GM23338 (cell line): Measurements from ENCODE around the gene BCL2. TPM values are rescaled to one million over a fixed set of nuclear protein-coding genes. Genes with fewer than 3 reads are reported as not detected.

Experiments used
- ATAC-seq: fragments of 200-7000 bp; cut with Tn5 transposase; 3 replicates; pipeline ENCODE4 v1.9.1; 2020
- DNase-seq: peaks from one replicate; pipeline ENCODE4 v3.0.0-alpha.2; 2015; ENCODE audit warnings: low spot score
- H2AFZ ChIP-seq: fragments of 200-600 bp; sonication (generic); 2 replicates; pipeline ENCODE4 v1.8.0; 2016; ENCODE audit warnings: antibody characterized with exemption, mild to moderate bottlenecking, moderate library complexity
- H3F3A ChIP-seq: fragments of 200-600 bp; sonication (generic); replicated peaks from 2 replicates; pipeline ENCODE4 v1.8.0; 2017; ENCODE audit warnings: antibody characterized with exemption, mixed run types, low read depth
- H3K27ac ChIP-seq: fragments of 200-600 bp; sonication (generic); 2 replicates; pipeline ENCODE4 v1.6.1; 2016; ENCODE audit warnings: low read depth
- H3K27me3 ChIP-seq: fragments of 200-600 bp; sonication (generic); 2 replicates; pipeline ENCODE4 v1.8.0; 2016; ENCODE audit warnings: mild to moderate bottlenecking, mixed run types, moderate library complexity; ENCODE audit not compliant: insufficient read depth
- H3K36me3 ChIP-seq: fragments of 200-600 bp; sonication (generic); 2 replicates; pipeline ENCODE4 v1.8.0; 2016; ENCODE audit warnings: mild to moderate bottlenecking; ENCODE audit not compliant: insufficient read depth
- H3K4me1 ChIP-seq: fragments of 200-600 bp; sonication (generic); 2 replicates; pipeline ENCODE4 v1.8.0; 2016; ENCODE audit warnings: mild to moderate bottlenecking, moderate library complexity; ENCODE audit not compliant: insufficient read depth
- H3K4me2 ChIP-seq: fragments of 200-600 bp; sonication (generic); 2 replicates; pipeline ENCODE4 v1.7.1; 2017; ENCODE audit warnings: mixed run types
- H3K4me3 ChIP-seq: fragments of 200-600 bp; sonication (generic); 2 replicates; pipeline ENCODE4 v1.6.1; 2016; ENCODE audit warnings: mixed run types
- H3K79me2 ChIP-seq: fragments of 200-600 bp; sonication (generic); replicated peaks from 2 replicates; pipeline ENCODE4 v1.8.0; 2017; ENCODE audit warnings: mild to moderate bottlenecking; ENCODE audit not compliant: insufficient read depth
- H3K9me2 ChIP-seq: fragments of 200-600 bp; sonication (generic); 2 replicates; pipeline ENCODE4 v1.8.0; 2017; ENCODE audit not compliant: insufficient read depth
- H4K20me1 ChIP-seq: fragments of 200-600 bp; sonication (generic); replicated peaks from 2 replicates; pipeline ENCODE4 v1.8.0; 2017; ENCODE audit warnings: mild to moderate bottlenecking; ENCODE audit not compliant: insufficient read depth
- H3K27ac Mint-ChIP-seq: 2 replicates; pipeline ENCODE4 v1.8.0; 2020; ENCODE audit warnings: inconsistent platforms, mild to moderate bottlenecking, moderate library complexity, mixed read lengths
- H3K27me3 Mint-ChIP-seq: 3 replicates; pipeline ENCODE4 v1.8.0; 2022; ENCODE audit warnings: low read depth, mild to moderate bottlenecking, moderate library complexity, mixed read lengths, inconsistent platforms; ENCODE audit not compliant: insufficient read depth, poor library complexity
- H3K36me3 Mint-ChIP-seq: 3 replicates; pipeline ENCODE4 v1.8.0; 2021; ENCODE audit warnings: low read depth, mild to moderate bottlenecking, inconsistent platforms, moderate library complexity, mixed read lengths
- H3K4me1 Mint-ChIP-seq: 3 replicates; pipeline ENCODE4 v1.8.0; 2020; ENCODE audit warnings: mild to moderate bottlenecking, inconsistent platforms, mixed read lengths
- H3K4me3 Mint-ChIP-seq: 3 replicates; pipeline ENCODE4 v1.8.0; 2021; ENCODE audit warnings: moderate library complexity, mild to moderate bottlenecking, inconsistent platforms, mixed read lengths
- H3K9me3 Mint-ChIP-seq: 3 replicates; pipeline ENCODE4 v1.8.0; 2020; ENCODE audit warnings: moderate library complexity, mild to moderate bottlenecking, inconsistent platforms, mixed read lengths
- CREB1 ChIP-seq: fragments of 250-450 bp; sonication (Bioruptor Pico); IDR thresholded peaks from 2 replicates; pipeline ENCODE4 v1.5.0; 2020; ENCODE audit warnings: low read depth, mild to moderate bottlenecking, moderate library complexity
- CTCF ChIP-seq, 2 experiments: fragments of 200-600 bp in 1 of 2; sonication (generic) in 1 of 2; conservative IDR thresholded peaks; 2 replicates each; pipeline versions ENCODE4 v1.5.1 to v1.6.1; 2016 to 2017; ENCODE audit warnings: antibody characterized with exemption in 2 of 2, low read depth in 2 of 2, mild to moderate bottlenecking in 2 of 2, moderate library complexity in 1 of 2
- EZH2 ChIP-seq: fragments of 200-600 bp; sonication (generic); IDR thresholded peaks from one replicate; pipeline ENCODE4 v1.8.0; 2017; ENCODE audit warnings: antibody characterized with exemption, mild to moderate bottlenecking, low read depth; ENCODE audit not compliant: unreplicated experiment
- JUNB ChIP-seq: IDR thresholded peaks from one replicate; pipeline ENCODE4 v1.6.1; 2016; ENCODE audit warnings: antibody characterized with exemption; ENCODE audit not compliant: unreplicated experiment
- NANOG ChIP-seq: IDR thresholded peaks from 2 replicates; pipeline ENCODE4 v1.6.1; 2016; ENCODE audit warnings: antibody characterized with exemption, borderline replicate concordance
- REST ChIP-seq: IDR thresholded peaks from one replicate; pipeline ENCODE4 v1.6.1; 2018; ENCODE audit warnings: antibody characterized with exemption; ENCODE audit not compliant: unreplicated experiment
- STAT1 ChIP-seq: IDR thresholded peaks from one replicate; pipeline ENCODE4 v1.6.1; 2016; ENCODE audit warnings: antibody characterized with exemption; ENCODE audit not compliant: unreplicated experiment
- ZNF114 ChIP-seq: fragments of 250-450 bp; sonication (Bioruptor Pico); IDR thresholded peaks from 2 replicates; pipeline ENCODE4 v1.5.0; 2020; ENCODE audit warnings: mild to moderate bottlenecking, moderate library complexity
- ZNF462 ChIP-seq: fragments of 250-450 bp; sonication (Bioruptor Pico); IDR thresholded peaks from 2 replicates; pipeline ENCODE4 v1.5.0; 2020; ENCODE audit warnings: mild to moderate bottlenecking, moderate library complexity
- polyA plus RNA-seq: library from polyadenylated mRNA; unstranded; fragments of >200 nt; fragmentation: Nextera tagmentation; extraction: Ambion mirVana; gene quantifications from 2 replicates; pipeline ENCODE4 v1.2.1, GENCODE V29; 2016
- total RNA-seq: library from RNA; depleted of rRNA; stranded (reverse); fragments of >200 nt; shearing (Covaris generic); gene quantifications from 2 replicates; pipeline ENCODE4 v1.2.3, GENCODE V29; 2014

The BCL2 gene
- total and polyA plus RNA-seq, 2 experiments from 2014 or later = 1.2 to 4.0 TPM

GRCh38 chr18:63107931-63108330 lies 211.6 kb downstream of the BCL2 start (continued):
- no peak for TF ChIP-seq REST

GRCh38 chr18:63107171-63107845 lies 212.3 kb downstream of the BCL2 start:
- Mint-ChIP-seq H3K4me3 (no peak overlapping the region), H3K27ac (no peak overlapping the region), H3K27me3 (peaks cover under 1% of the 10 kb centered on the region), H3K9me3 (peaks cover 6% of the 10 kb centered on the region; the same call in 2 of the 3 replicates), H3K4me1 (peaks cover 13% of the 10 kb centered on the region; the same call in 2 of the 3 replicates), H3K36me3 (peaks cover 4% of the 10 kb centered on the region; the same call in 2 of the 3 replicates)
- Histone ChIP-seq H3K9me2 (0 out of 2 replicates have a peak, but pooled peaks cover 7% of the 10 kb centered on the region), H3K4me2 (no peak overlapping the region), H3F3A (no peaks in the 10 kb centered on the region), H3K27me3 (no peaks in the 10 kb centered on the region), H3K79me2 (no peaks in the 10 kb centered on the region), H3K36me3 (no peaks in the 10 kb centered on the region), H3K4me1 (no peaks in the 10 kb centered on the region), H4K20me1 (no peaks in the 10 kb centered on the region), H3K27ac (no peak overlapping the region), H2AFZ (no peak overlapping the region), H3K4me3 (no peak overlapping the region)
- no peak for ATAC-seq
- no peak for DNase-seq
- TF ChIP-seq NANOG (no peak), REST (no peak), ZNF462 (no peak), ZNF114 (CRISPR knock-in tag) (no peak), STAT1 (no peak), JUNB (no peak), CTCF (conservative IDR thresholded peaks at IDR 0.05; ENCODE audit: low read depth in 2 of 2) (no peak), CREB1 (CRISPR knock-in tag) (no peak), EZH2 (no peak)
